Measurements from ENCODE around the gene PIEZO2.

Gene PIEZO2

DNA sequence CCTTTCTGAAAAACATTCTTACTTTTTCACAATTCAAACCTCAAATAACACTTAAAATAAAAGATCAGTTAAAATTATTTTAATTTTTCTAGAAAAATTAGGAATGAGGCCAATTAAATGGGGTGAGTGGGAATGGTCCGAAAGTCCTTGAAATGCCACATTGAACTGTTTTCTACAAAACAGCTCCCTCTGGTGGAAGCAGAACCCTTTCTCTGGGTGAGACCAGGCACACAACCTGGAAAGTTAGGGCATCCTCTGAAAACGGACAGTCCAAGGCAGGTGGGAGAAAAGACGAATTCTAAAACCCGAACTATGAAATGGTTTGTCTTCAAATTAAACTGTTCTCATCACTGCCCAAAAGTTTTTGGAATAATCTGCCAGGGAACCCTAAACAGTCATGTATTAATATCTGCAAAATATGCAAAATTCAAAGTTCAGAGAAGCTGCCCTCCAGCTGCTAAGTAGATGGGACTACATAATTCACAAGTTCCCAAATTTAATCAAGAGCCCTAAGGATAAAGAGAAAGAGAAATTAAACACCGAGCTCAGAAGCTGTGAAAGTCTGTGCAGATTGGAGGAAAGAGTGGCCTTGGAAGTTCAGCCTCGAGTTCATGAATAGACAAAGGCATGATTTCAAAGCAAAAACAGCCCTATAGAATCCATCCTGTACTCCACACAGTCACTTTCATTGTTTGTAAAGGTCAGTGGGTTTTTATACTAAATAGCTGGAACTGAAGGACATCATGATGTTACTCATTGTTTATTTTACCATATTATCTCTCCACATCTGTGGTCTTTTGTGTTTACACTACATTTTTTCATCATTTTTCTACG lies 108.3 kb downstream of the PIEZO2 start:
- peak; percentile 22 for DNase-seq (ENCODE audit: low read depth, low spot score)
- no peaks in the 10 kb centered on the region for H3K36me3 ChIP-seq (ENCODE audit: insufficient read depth, insufficient read length, low read length)
- H3K4me1 ChIP-seq (ENCODE audit: insufficient read depth, insufficient read length), result no peaks in the 10 kb centered on the region
- H3K9ac ChIP-seq (ENCODE audit: insufficient read length, low read depth), result no peak overlapping the region
- H3K9me3 ChIP-seq (ENCODE audit: insufficient read depth, low read length), result no peaks in the 10 kb centered on the region
- H3K4me3 ChIP-seq (ENCODE audit: insufficient read length, low read depth), result no peak overlapping the region
- TF ChIP-seq YY1 (IDR thresholded peaks at IDR 0.05; ENCODE audit: insufficient read depth, insufficient read length) (no peak), SUZ12 (IDR thresholded peaks at IDR 0.05; ENCODE audit: extremely low read depth, insufficient read depth, insufficient read length) (no peak), ZNF274 (IDR thresholded peaks at IDR 0.05; ENCODE audit: low read depth, low read length) (no peak)
- H3K27me3 ChIP-seq (ENCODE audit: insufficient read depth, insufficient read length), result no peaks in the 10 kb centered on the region

GRCh38 chr18:11040359-11040758 lies 109.0 kb downstream of the PIEZO2 start:
- no peaks in the 10 kb centered on the region for H3K36me3 ChIP-seq (ENCODE audit: insufficient read depth, insufficient read length, low read length)
- H3K4me3 ChIP-seq (ENCODE audit: insufficient read length, low read depth), result no peak overlapping the region
- TF ChIP-seq ZNF274 (IDR thresholded peaks at IDR 0.05; ENCODE audit: low read depth, low read length) (no peak), YY1 (IDR thresholded peaks at IDR 0.05; ENCODE audit: insufficient read depth, insufficient read length) (no peak), SUZ12 (IDR thresholded peaks at IDR 0.05; ENCODE audit: extremely low read depth, insufficient read depth, insufficient read length) (no peak)
- no peaks in the 10 kb centered on the region for H3K9me3 ChIP-seq (ENCODE audit: insufficient read depth, low read length)
- H3K27me3 ChIP-seq (ENCODE audit: insufficient read depth, insufficient read length), result no peaks in the 10 kb centered on the region
- no peaks in the 10 kb centered on the region for H3K4me1 ChIP-seq (ENCODE audit: insufficient read depth, insufficient read length)
- H3K9ac ChIP-seq (ENCODE audit: insufficient read length, low read depth), result no peak overlapping the region
- DNase-seq (ENCODE audit: low read depth, low spot score), result no peak

GRCh38 chr18:11037533-11038240 lies 111.7 kb downstream of the PIEZO2 start:
- DNase-seq (ENCODE audit: low read depth, low spot score), result no peak
- Histone ChIP-seq H3K4me1 (ENCODE audit: insufficient read depth, insufficient read length) (no peaks in the 10 kb centered on the region), H3K9ac (ENCODE audit: insufficient read length, low read depth) (no peak overlapping the region), H3K27me3 (ENCODE audit: insufficient read depth, insufficient read length) (no peaks in the 10 kb centered on the region), H3K9me3 (ENCODE audit: insufficient read depth, low read length) (no peaks in the 10 kb centered on the region), H3K36me3 (ENCODE audit: insufficient read depth, insufficient read length, low read length) (no peaks in the 10 kb centered on the region), H3K4me3 (ENCODE audit: insufficient read length, low read depth) (no peak overlapping the region)
- no peak for TF ChIP-seq YY1 (IDR thresholded peaks at IDR 0.05; ENCODE audit: insufficient read depth, insufficient read length)
- TF ChIP-seq SUZ12 (IDR thresholded peaks at IDR 0.05; ENCODE audit: extremely low read depth, insufficient read depth, insufficient read length), result no peak

DNA sequence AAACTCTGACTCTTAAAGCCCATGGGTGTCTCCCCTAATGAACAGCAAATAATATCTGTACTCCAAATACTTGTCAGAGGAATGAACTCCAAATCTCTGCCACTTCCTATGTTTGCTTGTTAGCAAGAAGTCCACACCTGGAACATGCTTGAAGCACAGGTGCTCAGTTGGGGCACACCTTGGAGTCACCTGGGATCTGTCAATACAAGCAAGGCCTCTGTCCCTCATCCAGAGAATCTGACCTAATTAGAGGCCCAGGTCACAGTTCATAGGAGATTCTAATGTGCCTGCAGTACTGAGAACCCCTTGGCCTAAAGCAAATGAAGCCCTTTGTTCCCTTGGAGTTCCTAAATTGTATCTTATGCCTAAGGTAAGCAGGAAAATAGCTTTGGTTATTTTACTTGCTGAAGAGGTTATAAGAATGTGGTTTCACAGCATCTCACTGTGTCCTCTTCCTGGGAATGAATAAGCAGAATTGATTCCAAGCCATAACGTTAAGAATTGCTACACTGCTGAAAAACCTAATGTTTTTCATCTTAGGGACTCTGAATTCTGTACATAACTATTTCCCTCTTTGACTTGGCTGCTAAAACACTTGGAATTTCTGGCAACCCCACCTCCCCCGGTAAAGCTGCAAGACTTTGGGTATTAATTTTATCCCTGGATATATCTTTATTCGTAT lies 113.4 kb downstream of the PIEZO2 start:
- TF ChIP-seq YY1 (IDR thresholded peaks at IDR 0.05; ENCODE audit: insufficient read depth, insufficient read length) (no peak), ZNF274 (IDR thresholded peaks at IDR 0.05; ENCODE audit: low read depth, low read length) (no peak), SUZ12 (IDR thresholded peaks at IDR 0.05; ENCODE audit: extremely low read depth, insufficient read depth, insufficient read length) (no peak)
- H3K4me3 ChIP-seq (ENCODE audit: insufficient read length, low read depth), result no peak overlapping the region
- no peak for DNase-seq (ENCODE audit: low read depth, low spot score)
- no peaks in the 10 kb centered on the region for H3K36me3 ChIP-seq (ENCODE audit: insufficient read depth, insufficient read length, low read length)
- H3K9ac ChIP-seq (ENCODE audit: insufficient read length, low read depth), result no peak overlapping the region
- no peaks in the 10 kb centered on the region for H3K4me1 ChIP-seq (ENCODE audit: insufficient read depth, insufficient read length)
- H3K27me3 ChIP-seq (ENCODE audit: insufficient read depth, insufficient read length), result no peaks in the 10 kb centered on the region
- no peaks in the 10 kb centered on the region for H3K9me3 ChIP-seq (ENCODE audit: insufficient read depth, low read length)

DNA sequence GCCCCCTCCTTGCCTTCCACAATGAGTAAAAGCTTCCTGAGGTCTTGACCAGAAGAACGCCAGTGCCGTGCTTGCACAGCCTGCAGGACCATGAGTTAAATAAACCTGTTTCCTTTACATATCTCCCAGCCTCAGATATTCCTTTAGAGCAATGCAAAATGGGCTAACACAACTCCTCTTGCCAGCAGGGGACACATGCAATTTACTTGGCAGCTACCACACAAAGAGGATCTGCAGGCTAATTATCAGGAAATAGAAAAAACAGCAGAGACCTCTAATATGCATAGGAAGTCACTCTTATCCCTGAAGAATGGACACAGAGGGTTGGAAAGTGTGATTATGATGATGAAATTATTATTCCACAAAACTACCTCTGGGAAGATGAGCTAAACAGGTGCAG lies 114.0 kb downstream of the PIEZO2 start:
- TF ChIP-seq ZNF274 (IDR thresholded peaks at IDR 0.05; ENCODE audit: low read depth, low read length) (no peak), YY1 (IDR thresholded peaks at IDR 0.05; ENCODE audit: insufficient read depth, insufficient read length) (no peak), SUZ12 (IDR thresholded peaks at IDR 0.05; ENCODE audit: extremely low read depth, insufficient read depth, insufficient read length) (no peak)
- H3K27me3 ChIP-seq (ENCODE audit: insufficient read depth, insufficient read length), result no peaks in the 10 kb centered on the region

GRCh38 chr18:11034884-11035283 lies 114.5 kb downstream of the PIEZO2 start:
- no peak overlapping the region for H3K4me3 ChIP-seq (ENCODE audit: insufficient read length, low read depth)
- H3K36me3 ChIP-seq (ENCODE audit: insufficient read depth, insufficient read length, low read length), result no peaks in the 10 kb centered on the region
- H3K9me3 ChIP-seq (ENCODE audit: insufficient read depth, low read length), result no peaks in the 10 kb centered on the region
- H3K4me1 ChIP-seq (ENCODE audit: insufficient read depth, insufficient read length), result no peaks in the 10 kb centered on the region
- DNase-seq (ENCODE audit: low read depth, low spot score), result no peak
- no peak overlapping the region for H3K9ac ChIP-seq (ENCODE audit: insufficient read length, low read depth)
- TF ChIP-seq YY1 (IDR thresholded peaks at IDR 0.05; ENCODE audit: insufficient read depth, insufficient read length), result no peak
- TF ChIP-seq ZNF274 (IDR thresholded peaks at IDR 0.05; ENCODE audit: low read depth, low read length), result no peak
- TF ChIP-seq SUZ12 (IDR thresholded peaks at IDR 0.05; ENCODE audit: extremely low read depth, insufficient read depth, insufficient read length), result no peak
- H3K27me3 ChIP-seq (ENCODE audit: insufficient read depth, insufficient read length), result no peaks in the 10 kb centered on the region

More for the DNA sequence above, 114.0 kb downstream of the PIEZO2 start:
- Histone ChIP-seq H3K4me1 (ENCODE audit: insufficient read depth, insufficient read length) (no peaks in the 10 kb centered on the region), H3K36me3 (ENCODE audit: insufficient read depth, insufficient read length, low read length) (no peaks in the 10 kb centered on the region), H3K4me3 (ENCODE audit: insufficient read length, low read depth) (no peak overlapping the region), H3K9me3 (ENCODE audit: insufficient read depth, low read length) (no peaks in the 10 kb centered on the region), H3K9ac (ENCODE audit: insufficient read length, low read depth) (no peak overlapping the region)
- DNase-seq (ENCODE audit: low read depth, low spot score), result no peak

- Histone ChIP-seq H3K36me3 (ENCODE audit: insufficient read depth, insufficient read length, low read length) (no peaks in the 10 kb centered on the region), H3K9me3 (ENCODE audit: insufficient read depth, low read length) (no peaks in the 10 kb centered on the region), H3K4me1 (ENCODE audit: insufficient read depth, insufficient read length) (no peaks in the 10 kb centered on the region), H3K27me3 (ENCODE audit: insufficient read depth, insufficient read length) (no peaks in the 10 kb centered on the region), H3K9ac (ENCODE audit: insufficient read length, low read depth) (no peak overlapping the region), H3K4me3 (ENCODE audit: insufficient read length, low read depth) (no peak overlapping the region)
- TF ChIP-seq ZNF274 (IDR thresholded peaks at IDR 0.05; ENCODE audit: low read depth, low read length) (no peak), YY1 (IDR thresholded peaks at IDR 0.05; ENCODE audit: insufficient read depth, insufficient read length) (no peak), SUZ12 (IDR thresholded peaks at IDR 0.05; ENCODE audit: extremely low read depth, insufficient read depth, insufficient read length) (no peak)
- no peak for DNase-seq (ENCODE audit: low read depth, low spot score)
These were observed 115.9 kb downstream of the PIEZO2 start for GRCh38 chr18:11033503-11033902.

Data from NT2/D1 (cell line).